Activated CD4-positive, alpha-beta memory T cell treated with anti-CD3 and anti-CD28 coated beads, Interleukin-2, amount 10 ng/mL, durations not matched to agents 7 days and 5 days (primary cell): ENCODE data around the gene HLA-DPA1. TPM values are rescaled to one million over a fixed set of nuclear protein-coding genes. Genes with fewer than 3 reads are reported as not detected.
"Not testable (repeated sequence)": the region's sequence is repeated elsewhere in the genome, so short reads cannot be mapped to it uniquely, and the experiment has no call there.

ENCODE experiments used
- CTCF ChIA-PET: fragments of 350-600 bp; sonication (Branson Sonifier 250); formaldehyde crosslinking; loops from one replicate; lab custom pipeline; 2021; ENCODE audit warnings: antibody characterized with exemption, inconsistent platforms; lab: Charles Lee
- POLR2A ChIA-PET: fragments of 350-600 bp; sonication (Branson Sonifier 250); formaldehyde crosslinking; loops from one replicate; lab custom pipeline; 2021; ENCODE audit warnings: antibody characterized with exemption; lab: Charles Lee
- DNase-seq: peaks from one replicate; pipeline ENCODE4 v3.0.0-alpha.2; 2020
- H3K27ac Mint-ChIP-seq: one replicate; pipeline ENCODE4 v1.8.0; 2021; ENCODE audit warnings: mild to moderate bottlenecking, mixed read lengths
- H3K27me3 Mint-ChIP-seq: one replicate; pipeline ENCODE4 v1.8.0; 2021; ENCODE audit warnings: mixed read lengths
- H3K36me3 Mint-ChIP-seq: one replicate; pipeline ENCODE4 v1.8.0; 2021; ENCODE audit warnings: low read depth, mixed read lengths
- H3K4me1 Mint-ChIP-seq: one replicate; pipeline ENCODE4 v1.8.0; 2021; ENCODE audit warnings: mixed read lengths
- H3K4me3 Mint-ChIP-seq: one replicate; pipeline ENCODE4 v1.8.0; 2021; ENCODE audit warnings: mild to moderate bottlenecking, mixed read lengths
- H3K9me3 Mint-ChIP-seq: one replicate; pipeline ENCODE4 v1.8.0; 2021; ENCODE audit warnings: mixed read lengths
- total RNA-seq, 2 experiments: library from RNA; stranded (reverse); gene quantifications; one replicate each; pipeline ENCODE4 v1.2.3, GENCODE V29; 2021

The HLA-DPA1 gene
- total RNA-seq, 2 experiments from 2014 or later = 173 to 176 TPM

- H3K27me3 Mint-ChIP-seq = peaks cover 82% of the 10 kb centered on the region
- H3K9me3 Mint-ChIP-seq = peaks cover 11% of the 10 kb centered on the region
- H3K27ac Mint-ChIP-seq = no peak overlapping the region
- ChIA-PET CTCF (no interaction called here), POLR2A (no interaction called here)
- H3K4me3 Mint-ChIP-seq = no peak overlapping the region
- DNase-seq = no peak
- H3K4me1 Mint-ChIP-seq = no peaks in the 10 kb centered on the region
- H3K36me3 Mint-ChIP-seq = peaks cover 4% of the 10 kb centered on the region
Measured at GRCh38 chr6:33105916-33106871, 32.7 kb upstream of the HLA-DPA1 start.

GRCh38 chr6:33105386-33105785 lies 31.9 kb upstream of the HLA-DPA1 start:
- no peak overlapping the region for H3K27ac Mint-ChIP-seq
- no peak for DNase-seq
- H3K36me3 Mint-ChIP-seq = peaks cover 10% of the 10 kb centered on the region
- no peaks in the 10 kb centered on the region for H3K4me1 Mint-ChIP-seq
- CTCF ChIA-PET = no interaction called here
- peaks cover 80% of the 10 kb centered on the region for H3K27me3 Mint-ChIP-seq
- POLR2A ChIA-PET = no interaction called here
- H3K9me3 Mint-ChIP-seq = peaks cover 19% of the 10 kb centered on the region
- no peak overlapping the region for H3K4me3 Mint-ChIP-seq

GRCh38 chr6:33104887-33105286 lies 31.4 kb upstream of the HLA-DPA1 start:
- ChIA-PET POLR2A (no interaction called here), CTCF (no interaction called here)
- H3K27me3 Mint-ChIP-seq = peaks cover 80% of the 10 kb centered on the region
- DNase-seq = no peak
- peaks cover 11% of the 10 kb centered on the region for H3K36me3 Mint-ChIP-seq
- H3K27ac Mint-ChIP-seq = no peak overlapping the region
- H3K4me1 Mint-ChIP-seq = no peaks in the 10 kb centered on the region
- H3K9me3 Mint-ChIP-seq = peaks cover 22% of the 10 kb centered on the region
- H3K4me3 Mint-ChIP-seq = no peak overlapping the region

- POLR2A ChIA-PET = no interaction called here
- H3K4me1 Mint-ChIP-seq = no peaks in the 10 kb centered on the region
Measured at GRCh38 chr6:33103776-33104175, 30.3 kb upstream of the HLA-DPA1 start.

GRCh38 chr6:33101121-33101737 lies 27.8 kb upstream of the HLA-DPA1 start:
- peaks cover 14% of the 10 kb centered on the region for H3K36me3 Mint-ChIP-seq
- H3K4me3 Mint-ChIP-seq, CTCF ChIA-PET, H3K27ac Mint-ChIP-seq, POLR2A ChIA-PET, H3K4me1 Mint-ChIP-seq, DNase-seq: not testable (repeated sequence)
- H3K27me3 Mint-ChIP-seq = peaks cover 80% of the 10 kb centered on the region
- H3K9me3 Mint-ChIP-seq = peaks cover 36% of the 10 kb centered on the region

More at GRCh38 chr6:33103776-33104175, 30.3 kb upstream of the HLA-DPA1 start:
- DNase-seq = no peak
- Mint-ChIP-seq H3K27me3 (peaks cover 82% of the 10 kb centered on the region), H3K27ac (no peak overlapping the region), H3K9me3 (peaks cover 31% of the 10 kb centered on the region), H3K4me3 (no peak overlapping the region), H3K36me3 (peaks cover 14% of the 10 kb centered on the region)
- CTCF ChIA-PET = no interaction called here

GRCh38 chr6:33095681-33096080 lies 22.2 kb upstream of the HLA-DPA1 start:
- peaks cover 20% of the 10 kb centered on the region for H3K9me3 Mint-ChIP-seq
- POLR2A ChIA-PET = no interaction called here
- no peak overlapping the region for H3K27ac Mint-ChIP-seq
- H3K36me3 Mint-ChIP-seq = peaks cover 7% of the 10 kb centered on the region
- peaks cover 53% of the 10 kb centered on the region for H3K27me3 Mint-ChIP-seq
- no peaks in the 10 kb centered on the region for H3K4me1 Mint-ChIP-seq
- CTCF ChIA-PET = no interaction called here
- no peak for DNase-seq
- H3K4me3 Mint-ChIP-seq = no peak overlapping the region

GRCh38 chr6:33093855-33094254 lies 20.4 kb upstream of the HLA-DPA1 start:
- no peak for DNase-seq
- H3K27me3 Mint-ChIP-seq = peaks cover 38% of the 10 kb centered on the region
- H3K4me1 Mint-ChIP-seq = no peaks in the 10 kb centered on the region
- CTCF ChIA-PET = no interaction called here
- H3K36me3 Mint-ChIP-seq = no peaks in the 10 kb centered on the region
- H3K9me3 Mint-ChIP-seq = peaks cover 5% of the 10 kb centered on the region
- H3K27ac Mint-ChIP-seq = no peak overlapping the region
- POLR2A ChIA-PET = no interaction called here
- no peak overlapping the region for H3K4me3 Mint-ChIP-seq

GRCh38 chr6:33092385-33092784 lies 18.9 kb upstream of the HLA-DPA1 start:
- ChIA-PET POLR2A (no interaction called here), CTCF (interaction anchor here (0.8 kb wide), 1 partner anchor 17 kb away, joined by 4 read pairs; no protein-coding TSS in a partner anchor)
- Mint-ChIP-seq H3K36me3 (peaks cover 2% of the 10 kb centered on the region), H3K27ac (no peak overlapping the region), H3K27me3 (peaks cover 27% of the 10 kb centered on the region), H3K9me3 (no peaks in the 10 kb centered on the region), H3K4me1 (no peaks in the 10 kb centered on the region), H3K4me3 (no peak overlapping the region)
- no peak for DNase-seq

- Mint-ChIP-seq H3K27me3 (peaks cover 25% of the 10 kb centered on the region), H3K9me3 (no peaks in the 10 kb centered on the region), H3K36me3 (peaks cover 2% of the 10 kb centered on the region), H3K27ac (no peak overlapping the region), H3K4me1 (no peaks in the 10 kb centered on the region), H3K4me3 (no peak overlapping the region)
- CTCF ChIA-PET = no interaction called here
- peak; percentile 68 for DNase-seq
- POLR2A ChIA-PET = no interaction called here
Measured at GRCh38 chr6:33091957-33092356, 18.5 kb upstream of the HLA-DPA1 start.

- Mint-ChIP-seq H3K27me3 (peaks cover 10% of the 10 kb centered on the region), H3K4me3 (no peak overlapping the region), H3K9me3 (no peaks in the 10 kb centered on the region), H3K4me1 (no peaks in the 10 kb centered on the region), H3K27ac (no peak overlapping the region), H3K36me3 (peaks cover 17% of the 10 kb centered on the region)
- no peak for DNase-seq
- POLR2A ChIA-PET = no interaction called here
- CTCF ChIA-PET = interaction anchor here (2.0 to 2.1 kb wide), 2 partner anchors 74 to 159 kb away, joined by 5 to 11 read pairs; no protein-coding TSS in a partner anchor
Measured at GRCh38 chr6:33088931-33089620, 15.6 kb upstream of the HLA-DPA1 start.

GRCh38 chr6:33088258-33088930 lies 14.9 kb upstream of the HLA-DPA1 start:
- ChIA-PET POLR2A (no interaction called here), CTCF (interaction anchor here (2.0 kb wide), 1 partner anchor 160 kb away, joined by 5 read pairs; no protein-coding TSS in a partner anchor)
- Mint-ChIP-seq H3K27ac (no peak overlapping the region), H3K9me3 (no peaks in the 10 kb centered on the region), H3K27me3 (peaks cover 9% of the 10 kb centered on the region), H3K4me3 (no peak overlapping the region), H3K4me1 (no peaks in the 10 kb centered on the region), H3K36me3 (peaks cover 20% of the 10 kb centered on the region)
- DNase-seq = no peak

GRCh38 chr6:33085627-33086026 lies 12.2 kb upstream of the HLA-DPA1 start:
- DNase-seq = no peak
- Mint-ChIP-seq H3K9me3 (no peaks in the 10 kb centered on the region), H3K4me3 (no peak overlapping the region), H3K36me3 (peaks cover 35% of the 10 kb centered on the region), H3K27me3 (peaks cover 6% of the 10 kb centered on the region), H3K4me1 (peaks cover 18% of the 10 kb centered on the region), H3K27ac (no peak overlapping the region)
- POLR2A ChIA-PET = interaction anchor here (1.2 kb wide), 1 partner anchor 114 kb away, joined by 3 read pairs; no protein-coding TSS in a partner anchor
- CTCF ChIA-PET = no interaction called here
